Measurements from ENCODE around the gene NETO2.

- TF ChIP-seq EZH2 (IDR thresholded peaks at IDR 0.05; ENCODE audit: insufficient read depth, poor library complexity, severe bottlenecking) (no peak), EZH2phosphoT487 (IDR thresholded peaks at IDR 0.05; ENCODE audit: insufficient read depth, low read depth) (no peak)
These were observed 16.7 kb upstream of the NETO2 start for GRCh38 chr16:47160422-47160821.

All from GM23248 (cell line).